WERI-Rb-1 (cell line): ENCODE data around the gene STOML2.
A peak's percentile ranks its signal among the peaks of the same experiment; 100 is the strongest.

ENCODE experiments used
- DNase-seq: peaks from one replicate; pipeline ENCODE4 v3.0.0-alpha.2; 2020
- H3K27ac ChIP-seq: fragments of 250-450 bp; sonication (Bioruptor Pico); 2 replicates; pipeline ENCODE4 v1.5.1; 2020; ENCODE audit warnings: mild to moderate bottlenecking, moderate library complexity
- H3K27me3 ChIP-seq: fragments of 250-450 bp; sonication (Bioruptor Pico); 2 replicates; pipeline ENCODE4 v1.5.1; 2021; ENCODE audit warnings: mild to moderate bottlenecking, low read depth, moderate library complexity; ENCODE audit not compliant: insufficient read depth, severe bottlenecking
- H3K36me3 ChIP-seq: fragments of 250-450 bp; sonication (Bioruptor Pico); 2 replicates; pipeline ENCODE4 v1.5.1; 2020; ENCODE audit warnings: mild to moderate bottlenecking, moderate library complexity
- H3K4me3 ChIP-seq: 2 replicates; pipeline ENCODE4 v1.5.1; 2011; ENCODE audit warnings: low read depth, mild to moderate bottlenecking, control low read depth, low read length
- H3K9me3 ChIP-seq: fragments of 250-450 bp; sonication (Bioruptor Pico); 2 replicates; pipeline ENCODE4 v1.5.1; 2021; ENCODE audit warnings: mild to moderate bottlenecking, moderate library complexity; ENCODE audit not compliant: severe bottlenecking
- TF ChIP-seq, protein P1 (sequence below): IDR thresholded peaks from 2 replicates; pipeline ENCODE4 v1.5.1; 2011; ENCODE audit warnings: low read depth, mild to moderate bottlenecking, control low read depth, inconsistent platforms, low read length

Gene STOML2

DNA sequence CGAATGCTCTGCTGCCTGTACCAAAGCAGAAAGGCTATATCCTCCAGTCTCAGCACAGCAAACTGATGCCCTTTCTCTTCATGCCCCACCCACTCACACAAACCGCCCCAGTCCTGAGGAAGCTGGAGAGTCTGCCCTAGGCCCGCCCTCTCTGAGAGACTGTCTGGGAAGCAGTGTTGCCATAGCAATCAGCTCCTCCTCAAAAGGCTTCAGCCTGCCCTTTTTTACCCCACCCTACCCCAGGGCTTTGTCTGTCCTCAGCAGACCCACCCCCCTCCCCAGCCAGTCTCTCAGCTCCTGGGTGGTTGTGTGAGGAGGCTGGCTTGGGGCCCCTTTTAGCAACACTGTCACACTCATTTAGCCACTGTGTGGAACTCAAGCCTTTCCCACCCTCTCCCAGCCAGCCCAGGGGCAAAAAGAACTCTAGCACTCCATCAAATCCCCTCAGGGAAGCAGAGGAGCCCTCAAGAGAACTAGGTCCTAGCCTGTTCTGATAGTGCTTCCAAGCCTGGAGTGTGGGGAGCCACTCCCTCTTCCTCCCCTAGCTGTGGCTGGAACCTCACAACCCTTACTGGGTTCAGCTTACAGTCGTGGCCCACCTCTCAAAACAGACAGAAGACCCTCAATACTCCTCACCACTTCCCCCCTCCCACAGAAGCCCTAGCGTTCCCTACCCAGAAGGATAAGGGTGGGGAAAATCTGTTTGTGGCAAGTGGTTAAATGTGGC lies 11.3 kb upstream of the STOML2 start:
- Histone ChIP-seq H3K36me3 (no peaks in the 10 kb centered on the region), H3K27me3 (no peaks in the 10 kb centered on the region), H3K27ac (peak overlapping the region; percentile 70), H3K4me3 (peak overlapping the region; percentile 70), H3K9me3 (no peaks in the 10 kb centered on the region)
- TF ChIP-seq, protein P1, sequence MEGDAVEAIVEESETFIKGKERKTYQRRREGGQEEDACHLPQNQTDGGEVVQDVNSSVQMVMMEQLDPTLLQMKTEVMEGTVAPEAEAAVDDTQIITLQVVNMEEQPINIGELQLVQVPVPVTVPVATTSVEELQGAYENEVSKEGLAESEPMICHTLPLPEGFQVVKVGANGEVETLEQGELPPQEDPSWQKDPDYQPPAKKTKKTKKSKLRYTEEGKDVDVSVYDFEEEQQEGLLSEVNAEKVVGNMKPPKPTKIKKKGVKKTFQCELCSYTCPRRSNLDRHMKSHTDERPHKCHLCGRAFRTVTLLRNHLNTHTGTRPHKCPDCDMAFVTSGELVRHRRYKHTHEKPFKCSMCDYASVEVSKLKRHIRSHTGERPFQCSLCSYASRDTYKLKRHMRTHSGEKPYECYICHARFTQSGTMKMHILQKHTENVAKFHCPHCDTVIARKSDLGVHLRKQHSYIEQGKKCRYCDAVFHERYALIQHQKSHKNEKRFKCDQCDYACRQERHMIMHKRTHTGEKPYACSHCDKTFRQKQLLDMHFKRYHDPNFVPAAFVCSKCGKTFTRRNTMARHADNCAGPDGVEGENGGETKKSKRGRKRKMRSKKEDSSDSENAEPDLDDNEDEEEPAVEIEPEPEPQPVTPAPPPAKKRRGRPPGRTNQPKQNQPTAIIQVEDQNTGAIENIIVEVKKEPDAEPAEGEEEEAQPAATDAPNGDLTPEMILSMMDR = no peak
- DNase-seq = peak; percentile 87

DNA sequence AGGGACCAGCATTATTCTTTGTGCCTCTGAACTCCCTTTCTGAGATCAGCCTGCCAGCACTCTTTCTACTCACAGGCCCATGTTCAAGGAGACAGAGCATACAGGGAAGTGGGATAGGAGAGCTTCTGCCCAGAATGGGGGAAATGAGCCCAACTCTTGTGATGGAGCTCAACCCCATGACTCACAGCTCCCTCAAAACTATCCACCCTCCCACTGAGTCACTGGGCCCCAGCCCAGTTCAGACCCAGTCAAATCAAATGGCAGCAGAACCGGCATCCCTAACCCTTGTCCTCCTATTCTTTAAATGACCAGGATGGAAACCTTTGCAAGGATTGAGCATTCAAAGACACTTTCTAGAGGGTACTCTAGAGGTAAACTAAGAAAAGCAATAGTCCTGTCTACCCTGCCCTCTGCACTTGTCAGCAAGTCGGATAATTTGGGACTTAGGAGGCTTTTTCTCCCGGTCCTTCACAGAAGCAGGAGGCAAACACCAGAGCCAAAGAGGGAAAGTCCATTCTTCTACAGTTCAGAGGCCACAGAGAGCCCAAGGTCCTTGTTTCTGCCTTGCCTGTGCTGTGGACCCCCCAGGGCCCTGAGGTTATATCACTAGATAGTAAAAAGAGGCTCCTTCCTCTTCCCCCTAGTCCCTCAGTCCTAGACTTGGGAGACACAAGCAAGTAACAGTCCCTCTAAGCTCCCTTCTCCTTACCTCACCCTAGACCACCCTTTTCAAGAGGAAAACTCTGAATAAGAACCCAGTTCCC lies 9.5 kb upstream of the STOML2 start:
- Histone ChIP-seq H3K27me3 (no peaks in the 10 kb centered on the region), H3K27ac (no peak overlapping the region), H3K9me3 (no peaks in the 10 kb centered on the region), H3K36me3 (no peaks in the 10 kb centered on the region), H3K4me3 (no peak overlapping the region)
- no peak for DNase-seq
- TF ChIP-seq, protein P1 = no peak

DNA sequence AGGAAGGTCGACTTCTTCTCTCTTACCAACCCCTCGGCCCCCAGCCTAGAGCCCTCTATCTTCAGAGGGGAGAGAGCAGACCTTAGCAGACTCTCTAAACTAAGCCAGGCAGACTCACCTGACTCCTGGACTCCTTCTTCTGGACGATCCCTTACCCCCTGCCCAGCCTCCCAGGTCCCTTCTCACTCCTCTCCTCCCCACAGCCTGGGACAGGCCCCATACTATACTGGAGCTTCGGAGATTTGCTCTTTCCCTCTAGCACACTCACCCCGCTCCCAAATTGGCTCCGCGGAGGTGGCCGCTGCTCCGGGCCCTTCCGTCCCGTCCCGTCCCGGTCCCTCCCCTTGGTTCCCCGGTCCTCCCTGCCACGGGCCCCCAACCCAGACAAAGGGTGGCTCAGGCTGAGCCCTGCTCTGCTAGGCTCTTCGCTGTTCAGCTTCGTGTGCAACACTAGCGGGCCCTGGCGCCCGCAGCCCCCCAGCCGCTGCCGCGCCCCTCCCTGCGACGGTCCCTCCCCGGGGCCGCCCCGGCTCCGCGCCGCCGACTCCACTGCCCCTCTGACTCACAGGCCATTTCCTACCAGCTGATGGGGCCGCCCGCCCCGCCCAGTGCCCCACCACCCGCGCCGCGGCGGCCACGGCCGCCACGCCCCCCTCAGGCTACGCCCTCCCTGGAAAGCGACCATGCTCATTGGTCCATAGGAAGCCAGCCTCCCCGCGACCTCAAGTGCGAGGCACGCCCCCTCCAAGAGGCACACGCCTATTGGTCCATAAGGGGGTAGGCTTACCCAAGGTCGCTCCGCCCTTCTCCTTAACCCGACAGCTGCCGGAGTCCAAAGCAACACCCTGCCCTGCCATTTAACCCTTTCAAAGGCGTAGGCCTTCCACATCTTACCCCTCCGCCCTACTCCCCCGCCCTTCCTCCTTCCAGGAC lies 8.3 kb upstream of the STOML2 start:
- Histone ChIP-seq H3K36me3 (0 out of 2 replicates have a peak, but pooled peaks cover 4% of the 10 kb centered on the region), H3K27me3 (no peaks in the 10 kb centered on the region), H3K9me3 (no peaks in the 10 kb centered on the region), H3K27ac (peak overlapping the region; percentile 38; the same call in 1 of the 2 replicates), H3K4me3 (peak overlapping the region; percentile 63)
- TF ChIP-seq, protein P1 = no peak
- DNase-seq = peak; percentile 99

DNA sequence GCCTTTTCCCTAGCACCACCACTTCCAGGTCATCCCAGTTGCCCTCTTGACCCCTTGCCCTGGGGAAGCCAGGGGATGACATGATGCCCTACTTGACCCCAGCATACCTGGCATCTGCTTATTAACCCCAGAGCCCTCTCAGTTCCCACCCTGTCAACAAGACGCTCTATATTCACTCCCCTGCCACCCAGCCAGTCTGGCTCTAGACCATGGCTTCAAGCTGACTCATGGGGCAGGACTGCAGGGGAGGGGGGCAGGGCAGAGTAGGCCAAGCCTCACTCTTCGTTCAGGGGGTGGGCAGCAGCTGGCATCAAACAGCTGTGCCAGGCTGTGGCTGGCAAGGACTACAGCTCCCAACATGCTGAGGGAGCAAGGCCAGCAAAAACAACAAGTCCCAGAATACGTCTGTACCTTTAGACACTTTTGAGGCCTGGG lies 7.4 kb upstream of the STOML2 start:
- no peak overlapping the region for H3K27ac ChIP-seq
- H3K9me3 ChIP-seq = no peaks in the 10 kb centered on the region
- H3K4me3 ChIP-seq = no peak overlapping the region
- 0 out of 2 replicates have a peak, but pooled peaks cover 4% of the 10 kb centered on the region for H3K36me3 ChIP-seq
- TF ChIP-seq, protein P1 = no peak
- no peak for DNase-seq
- no peaks in the 10 kb centered on the region for H3K27me3 ChIP-seq

DNA sequence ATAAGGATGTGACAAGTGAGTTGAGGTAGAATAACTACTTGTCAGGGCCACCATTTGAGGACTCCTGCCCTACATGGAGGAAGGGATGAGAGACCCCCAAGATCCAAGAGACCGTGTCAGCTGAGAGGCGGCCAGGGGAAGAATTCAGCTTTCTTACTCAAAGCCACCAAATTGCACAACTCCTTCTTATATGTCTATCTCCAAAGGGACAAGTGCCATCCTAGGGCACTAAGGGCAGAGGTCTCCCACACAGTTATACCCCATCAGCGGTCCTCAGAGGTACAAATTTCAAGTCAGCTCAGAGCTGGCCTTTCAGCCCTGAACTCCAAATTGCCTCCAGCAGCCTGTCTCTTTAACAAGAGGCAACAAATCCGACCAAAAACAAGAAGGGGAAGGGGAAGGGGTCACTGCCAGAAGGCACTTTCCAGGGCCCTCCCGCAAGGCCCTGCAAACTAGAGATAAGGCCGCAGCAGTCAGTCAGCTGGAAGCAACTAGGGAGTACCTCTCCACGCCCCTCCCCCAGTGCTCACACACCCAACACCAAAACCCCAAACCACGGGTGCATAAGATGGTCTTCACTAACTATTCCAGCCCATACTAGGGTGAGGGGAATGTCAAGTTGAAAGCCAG lies 6.1 kb upstream of the STOML2 start:
- 0 out of 2 replicates have a peak, but pooled peaks cover 4% of the 10 kb centered on the region for H3K36me3 ChIP-seq
- TF ChIP-seq, protein P1 = no peak
- H3K27ac ChIP-seq = no peak overlapping the region
- no peaks in the 10 kb centered on the region for H3K9me3 ChIP-seq
- H3K27me3 ChIP-seq = no peaks in the 10 kb centered on the region
- no peak for DNase-seq
- no peak overlapping the region for H3K4me3 ChIP-seq
